ENCODE measurements around the gene ZFHX3.

GRCh38 chr16:73042807-73043206, 5.1 kb downstream of the ZFHX3 start:
- TF ChIP-seq FOXM1 (IDR thresholded peaks at IDR 0.05; ENCODE audit: borderline replicate concordance) (no peak), ARNT (IDR thresholded peaks at IDR 0.05) (no peak), FOXA1 (IDR thresholded peaks at IDR 0.05) (no peak)
